Transverse colon (tissue), 3 donors: ENCODE results near the gene SLC2A1.

Experiments
- POLR2A ChIP-seq: fragments of 450-650 bp; IDR thresholded peaks from one replicate; pipeline ENCODE4 v1.6.1; 2016; ENCODE audit warnings: antibody characterized with exemption, mild to moderate bottlenecking, moderate library complexity
- TF ChIP-seq, protein P1 (sequence below), 5 experiments: fragments of 200-600 bp in 3 of 5; fragments of 450-650 bp in 2 of 5; sonication (generic) in 3 of 5; IDR thresholded peaks; 1 replicate in 2 of 5; 2 replicates in 3 of 5; pipeline ENCODE4 v1.5.1; 2016 to 2017; ENCODE audit warnings: antibody characterized with exemption in 5 of 5, inconsistent platforms in 3 of 5, mild to moderate bottlenecking in 2 of 5, moderate library complexity in 1 of 5

DNA sequence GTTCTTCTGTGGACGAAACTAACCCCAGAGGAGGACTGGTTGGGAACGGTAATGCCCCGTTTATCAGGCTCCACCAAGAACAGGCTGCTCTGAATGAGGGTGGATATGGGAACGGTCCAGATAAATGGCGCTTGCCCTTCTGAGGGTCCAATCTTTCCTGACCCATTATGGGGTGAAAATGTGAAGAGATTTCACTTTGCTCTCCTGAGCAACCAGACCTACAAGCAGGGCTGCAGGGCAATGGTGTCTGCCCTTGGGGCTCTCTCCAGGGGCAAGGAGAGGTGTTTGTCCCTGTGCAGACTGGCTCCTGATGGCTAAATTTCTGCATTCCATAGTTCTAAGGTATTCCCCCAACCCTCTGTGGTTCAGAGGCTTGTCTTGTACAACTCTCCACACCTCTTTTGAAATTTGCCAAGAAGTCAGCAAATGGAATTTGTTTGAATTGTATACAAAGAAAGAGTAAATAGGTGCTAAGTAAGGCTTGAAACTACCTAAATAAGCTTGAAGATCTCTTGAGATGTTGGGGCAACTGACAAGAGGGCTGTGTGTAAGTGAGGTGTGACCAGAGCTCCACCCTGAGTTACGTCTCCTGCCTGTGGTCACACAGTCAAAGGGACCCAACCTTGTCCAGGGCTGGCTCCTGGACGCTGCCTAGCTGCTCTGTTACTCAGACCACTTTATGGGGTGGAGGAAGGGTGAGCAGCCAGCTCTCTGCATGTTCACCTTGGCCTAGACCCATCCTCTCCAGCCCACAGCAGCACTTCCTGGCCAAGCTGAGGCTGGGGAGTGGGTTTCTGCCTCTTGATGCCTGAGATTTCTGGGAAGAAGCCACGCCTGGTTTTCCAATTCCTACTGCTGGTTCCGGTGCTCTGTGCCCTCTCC lies 24.8 kb downstream of the SLC2A1 start:
- TF ChIP-seq, protein P1, sequence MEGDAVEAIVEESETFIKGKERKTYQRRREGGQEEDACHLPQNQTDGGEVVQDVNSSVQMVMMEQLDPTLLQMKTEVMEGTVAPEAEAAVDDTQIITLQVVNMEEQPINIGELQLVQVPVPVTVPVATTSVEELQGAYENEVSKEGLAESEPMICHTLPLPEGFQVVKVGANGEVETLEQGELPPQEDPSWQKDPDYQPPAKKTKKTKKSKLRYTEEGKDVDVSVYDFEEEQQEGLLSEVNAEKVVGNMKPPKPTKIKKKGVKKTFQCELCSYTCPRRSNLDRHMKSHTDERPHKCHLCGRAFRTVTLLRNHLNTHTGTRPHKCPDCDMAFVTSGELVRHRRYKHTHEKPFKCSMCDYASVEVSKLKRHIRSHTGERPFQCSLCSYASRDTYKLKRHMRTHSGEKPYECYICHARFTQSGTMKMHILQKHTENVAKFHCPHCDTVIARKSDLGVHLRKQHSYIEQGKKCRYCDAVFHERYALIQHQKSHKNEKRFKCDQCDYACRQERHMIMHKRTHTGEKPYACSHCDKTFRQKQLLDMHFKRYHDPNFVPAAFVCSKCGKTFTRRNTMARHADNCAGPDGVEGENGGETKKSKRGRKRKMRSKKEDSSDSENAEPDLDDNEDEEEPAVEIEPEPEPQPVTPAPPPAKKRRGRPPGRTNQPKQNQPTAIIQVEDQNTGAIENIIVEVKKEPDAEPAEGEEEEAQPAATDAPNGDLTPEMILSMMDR (IDR thresholded peaks at IDR 0.05): no peak
- TF ChIP-seq POLR2A: no peak
